ENCODE data around the gene PRKN.

- TF ChIP-seq CTCF (conservative IDR thresholded peaks at IDR 0.05) (peak; percentile 33), ZFX (IDR thresholded peaks at IDR 0.05) (no peak)
Observed at GRCh38 chr6:161549977-161550655, 1177.5 kb downstream of the PRKN start.

Data from C4-2B (cell line).